PC-3 (cell line): ENCODE results near the gene PRM1.
"Not testable (repeated sequence)": the region's sequence is repeated elsewhere in the genome, so short reads cannot be mapped to it uniquely, and the experiment has no call there.

ENCODE experiments used
- EZH2 ChIP-seq: fragments of 300-600 bp; sonication (generic); IDR thresholded peaks from one replicate; pipeline ENCODE4 v1.6.1; 2017; ENCODE audit warnings: antibody characterized with exemption, mild to moderate bottlenecking, low read length; ENCODE audit not compliant: unreplicated experiment
- TF ChIP-seq, protein P1 (sequence below): fragments of 300-600 bp; sonication (generic); conservative IDR thresholded peaks from 2 replicates; pipeline ENCODE4 v1.5.1; 2017; ENCODE audit warnings: antibody characterized with exemption, low read depth, mild to moderate bottlenecking, low read length

- TF ChIP-seq, protein P1, sequence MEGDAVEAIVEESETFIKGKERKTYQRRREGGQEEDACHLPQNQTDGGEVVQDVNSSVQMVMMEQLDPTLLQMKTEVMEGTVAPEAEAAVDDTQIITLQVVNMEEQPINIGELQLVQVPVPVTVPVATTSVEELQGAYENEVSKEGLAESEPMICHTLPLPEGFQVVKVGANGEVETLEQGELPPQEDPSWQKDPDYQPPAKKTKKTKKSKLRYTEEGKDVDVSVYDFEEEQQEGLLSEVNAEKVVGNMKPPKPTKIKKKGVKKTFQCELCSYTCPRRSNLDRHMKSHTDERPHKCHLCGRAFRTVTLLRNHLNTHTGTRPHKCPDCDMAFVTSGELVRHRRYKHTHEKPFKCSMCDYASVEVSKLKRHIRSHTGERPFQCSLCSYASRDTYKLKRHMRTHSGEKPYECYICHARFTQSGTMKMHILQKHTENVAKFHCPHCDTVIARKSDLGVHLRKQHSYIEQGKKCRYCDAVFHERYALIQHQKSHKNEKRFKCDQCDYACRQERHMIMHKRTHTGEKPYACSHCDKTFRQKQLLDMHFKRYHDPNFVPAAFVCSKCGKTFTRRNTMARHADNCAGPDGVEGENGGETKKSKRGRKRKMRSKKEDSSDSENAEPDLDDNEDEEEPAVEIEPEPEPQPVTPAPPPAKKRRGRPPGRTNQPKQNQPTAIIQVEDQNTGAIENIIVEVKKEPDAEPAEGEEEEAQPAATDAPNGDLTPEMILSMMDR: not testable (repeated sequence)
- not testable (repeated sequence) for TF ChIP-seq EZH2
Observed at GRCh38 chr16:11289696-11290095, 8.6 kb upstream of the PRM1 start.
